Measurements from ENCODE around the gene PLA2G4D. TPM values are rescaled to one million over a fixed set of nuclear protein-coding genes. Genes with fewer than 3 reads are reported as not detected.

PLA2G4D gene
- total and polyA plus RNA-seq, 10 of the 15 experiments (the other 5 are each of a cell fraction or from before 2014, with no cell fraction given) = 0.03 TPM; not detected in 9

DNA sequence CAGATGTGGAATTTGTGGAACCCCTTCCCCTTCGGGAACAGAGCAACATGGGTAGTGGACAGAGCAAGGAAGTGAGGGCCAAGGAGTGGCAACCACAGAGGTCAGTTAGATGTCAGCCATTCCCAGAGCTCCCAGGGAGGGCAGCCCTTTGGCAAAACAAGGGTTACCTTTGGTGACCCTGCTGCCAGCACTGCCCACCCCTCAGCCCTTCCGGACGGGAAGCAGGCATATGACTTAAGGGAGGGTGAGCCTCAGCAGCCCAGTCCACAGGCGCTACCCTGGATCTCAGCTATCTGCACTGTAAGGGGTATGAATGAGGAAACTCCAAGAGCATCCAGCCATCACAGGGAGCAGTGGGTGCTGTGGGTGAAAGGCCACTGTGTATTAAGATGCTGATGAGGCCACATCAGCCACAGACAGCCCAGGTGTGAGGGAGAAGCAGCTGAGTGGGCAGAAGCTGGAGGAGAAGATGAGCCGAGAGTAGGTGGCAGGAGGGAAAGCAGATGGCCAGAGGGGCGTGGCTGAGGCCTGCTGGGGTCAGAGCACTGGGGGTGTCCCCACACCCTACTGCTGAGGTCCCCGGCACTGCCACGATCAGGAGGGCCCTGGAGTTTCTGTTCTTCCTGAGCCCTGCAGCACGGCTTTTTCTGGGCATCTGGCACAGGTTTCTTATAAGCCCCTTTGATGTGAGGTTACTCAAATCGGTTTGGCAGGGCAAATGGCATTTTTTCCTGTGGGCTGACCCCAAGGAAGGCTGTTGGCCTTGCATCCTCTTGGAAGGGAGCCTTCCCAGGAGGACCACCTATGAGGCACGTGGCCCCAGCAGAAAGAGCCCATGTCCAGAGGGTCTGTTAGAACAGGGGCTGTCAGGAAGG lies 6.2 kb downstream of the PLA2G4D start:
- intact Hi-C loops (cut with micrococcal nuclease; ENCODE audit: unreplicated experiment) = no loop called here
- ChIA-PET RAD21 (ENCODE audit: unreplicated experiment) (no interaction called here), POLR2A (no interaction called here)

DNA sequence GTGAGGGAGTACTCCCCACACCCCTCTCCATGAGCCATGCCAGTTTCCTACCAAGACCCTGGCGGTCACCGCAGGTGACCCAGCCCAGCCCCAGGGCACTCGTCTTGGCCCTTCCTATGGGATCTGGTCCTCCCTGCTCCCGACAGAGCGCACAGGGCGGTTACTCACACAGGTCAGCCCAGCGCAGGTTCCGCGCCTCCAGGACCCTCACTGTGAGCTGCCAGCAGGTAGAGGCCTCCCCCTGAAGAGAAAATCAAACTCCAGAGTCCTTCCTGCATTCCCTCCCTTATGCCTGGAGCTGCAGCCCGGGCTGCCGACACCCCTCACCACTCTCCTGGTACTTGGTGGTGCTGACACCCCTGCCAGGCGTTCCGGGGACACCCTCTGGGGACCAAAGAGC lies 6.9 kb downstream of the PLA2G4D start:
- ChIA-PET POLR2A (no interaction called here), SMC1A (ENCODE audit: uncharacterized antibody, unreplicated experiment) (interaction anchor here (1.9 kb wide), 1 partner anchor 24 kb away, joined by 4 read pairs; no protein-coding TSS in a partner anchor), RAD21 (ENCODE audit: unreplicated experiment) (no interaction called here), CTCF (no interaction called here)
- H4K20me1 ChIP-seq (ENCODE audit: control insufficient read depth, insufficient read depth) = no peaks in the 10 kb centered on the region
- H3K9me3 ChIP-seq (replicated peaks; ENCODE audit: control insufficient read depth, insufficient read depth, low read length) = no peaks in the 10 kb centered on the region
- H3K4me1 ChIP-seq (ENCODE audit: control insufficient read depth, insufficient read depth, low read length) = no peaks in the 10 kb centered on the region
- H3K36me3 ChIP-seq (ENCODE audit: control insufficient read depth in 2 of 2, insufficient read depth in 2 of 2, low read length in 1 of 2) = no peaks in the 10 kb centered on the region
- 52% methylated on average over 13 of the region's 13 CpGs for WGBS (ENCODE audit: insufficient coverage, insufficient replicate concordance, low lambda C conversion rate, missing lambda C conversion rate)
- in situ Hi-C loops (cut with MboI) (no loop called here), intact Hi-C loops (cut with micrococcal nuclease; ENCODE audit: unreplicated experiment) (no loop called here)
- no peak for DNase-seq (ENCODE audit: low read depth, low spot score)
- H2AFZ ChIP-seq (ENCODE audit: control insufficient read depth, low read depth, low read length) = no peak overlapping the region
- H3K4me2 ChIP-seq (ENCODE audit: control insufficient read depth, insufficient read depth) = no peak overlapping the region
- no peak overlapping the region for H3K4me3 ChIP-seq
- no peak overlapping the region for H3K9ac ChIP-seq (ENCODE audit: control insufficient read depth, insufficient read depth, low read length)
- ATAC-seq = no peak
- no peaks in the 10 kb centered on the region; a peak in 1 of 4 replicates for H3K27me3 ChIP-seq (replicated peaks in 1 of 2; ENCODE audit: control insufficient read depth in 2 of 2, insufficient read depth in 2 of 2, low read length in 1 of 2)
- no peaks in the 10 kb centered on the region for H3K79me2 ChIP-seq (ENCODE audit: control insufficient read depth, insufficient read depth, low read length)
- no peak for FAIRE-seq
- BruUV-seq (replicated peaks) = no TSS peak
- H3K27ac ChIP-seq (ENCODE audit: control insufficient read depth, insufficient read depth) = no peak overlapping the region
- no peak for TF ChIP-seq TCF3 (IDR thresholded peaks at IDR 0.05; ENCODE audit: borderline replicate concordance, insufficient read depth, low read depth, low read length)
- TF ChIP-seq CBX5 (IDR thresholded peaks at IDR 0.05; ENCODE audit: low read depth) = no peak
- no peak for TF ChIP-seq CREM (IDR thresholded peaks at IDR 0.05; ENCODE audit: low read depth)
- no peak for TF ChIP-seq ASH2L (IDR thresholded peaks at IDR 0.05; ENCODE audit: borderline replicate concordance, low read depth)
- TF ChIP-seq IRF4 (IDR thresholded peaks at IDR 0.05; ENCODE audit: low read depth, low read length) = no peak
- no peak for TF ChIP-seq NFYA (IDR thresholded peaks at IDR 0.05; ENCODE audit: borderline replicate concordance, low read depth, low read length)
- TF ChIP-seq KLF5 (IDR thresholded peaks at IDR 0.05; ENCODE audit: partially characterized antibody) = no peak
- TF ChIP-seq, protein P1, sequence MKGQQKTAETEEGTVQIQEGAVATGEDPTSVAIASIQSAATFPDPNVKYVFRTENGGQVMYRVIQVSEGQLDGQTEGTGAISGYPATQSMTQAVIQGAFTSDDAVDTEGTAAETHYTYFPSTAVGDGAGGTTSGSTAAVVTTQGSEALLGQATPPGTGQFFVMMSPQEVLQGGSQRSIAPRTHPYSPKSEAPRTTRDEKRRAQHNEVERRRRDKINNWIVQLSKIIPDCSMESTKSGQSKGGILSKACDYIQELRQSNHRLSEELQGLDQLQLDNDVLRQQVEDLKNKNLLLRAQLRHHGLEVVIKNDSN (IDR thresholded peaks at IDR 0.05; ENCODE audit: borderline replicate concordance, extremely low read length, insufficient read depth, low read depth, low read length) = no peak
- no peak for TF ChIP-seq SREBF1 (IDR thresholded peaks at IDR 0.05; ENCODE audit: low read length)
- TF ChIP-seq FOXM1 (IDR thresholded peaks at IDR 0.05; ENCODE audit: low read depth, low read length) = no peak
- no peak for TF ChIP-seq ESRRA (IDR thresholded peaks at IDR 0.05; ENCODE audit: low read length)
- no peak for TF ChIP-seq SMARCA5 (IDR thresholded peaks at IDR 0.05)
- TF ChIP-seq, protein P2, sequence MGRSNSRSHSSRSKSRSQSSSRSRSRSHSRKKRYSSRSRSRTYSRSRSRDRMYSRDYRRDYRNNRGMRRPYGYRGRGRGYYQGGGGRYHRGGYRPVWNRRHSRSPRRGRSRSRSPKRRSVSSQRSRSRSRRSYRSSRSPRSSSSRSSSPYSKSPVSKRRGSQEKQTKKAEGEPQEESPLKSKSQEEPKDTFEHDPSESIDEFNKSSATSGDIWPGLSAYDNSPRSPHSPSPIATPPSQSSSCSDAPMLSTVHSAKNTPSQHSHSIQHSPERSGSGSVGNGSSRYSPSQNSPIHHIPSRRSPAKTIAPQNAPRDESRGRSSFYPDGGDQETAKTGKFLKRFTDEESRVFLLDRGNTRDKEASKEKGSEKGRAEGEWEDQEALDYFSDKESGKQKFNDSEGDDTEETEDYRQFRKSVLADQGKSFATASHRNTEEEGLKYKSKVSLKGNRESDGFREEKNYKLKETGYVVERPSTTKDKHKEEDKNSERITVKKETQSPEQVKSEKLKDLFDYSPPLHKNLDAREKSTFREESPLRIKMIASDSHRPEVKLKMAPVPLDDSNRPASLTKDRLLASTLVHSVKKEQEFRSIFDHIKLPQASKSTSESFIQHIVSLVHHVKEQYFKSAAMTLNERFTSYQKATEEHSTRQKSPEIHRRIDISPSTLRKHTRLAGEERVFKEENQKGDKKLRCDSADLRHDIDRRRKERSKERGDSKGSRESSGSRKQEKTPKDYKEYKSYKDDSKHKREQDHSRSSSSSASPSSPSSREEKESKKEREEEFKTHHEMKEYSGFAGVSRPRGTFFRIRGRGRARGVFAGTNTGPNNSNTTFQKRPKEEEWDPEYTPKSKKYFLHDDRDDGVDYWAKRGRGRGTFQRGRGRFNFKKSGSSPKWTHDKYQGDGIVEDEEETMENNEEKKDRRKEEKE (IDR thresholded peaks at IDR 0.05) = no peak

More for the DNA sequence above, 6.2 kb downstream of the PLA2G4D start:
- H3K27ac ChIP-seq (ENCODE audit: control insufficient read depth, insufficient read depth) = no peak overlapping the region
- H3K4me1 ChIP-seq (ENCODE audit: control insufficient read depth, insufficient read depth, low read length) = no peaks in the 10 kb centered on the region
- no peak overlapping the region for H3K4me3 ChIP-seq
- no peaks in the 10 kb centered on the region for H3K9me3 ChIP-seq (replicated peaks; ENCODE audit: control insufficient read depth, insufficient read depth, low read length)
- FAIRE-seq (no peak), DNase-seq (ENCODE audit: low read depth, low spot score) (no peak), ATAC-seq (no peak)
- no peaks in the 10 kb centered on the region; a peak in 1 of 4 replicates for H3K27me3 ChIP-seq (replicated peaks in 1 of 2; ENCODE audit: control insufficient read depth in 2 of 2, insufficient read depth in 2 of 2, low read length in 1 of 2)
- in situ Hi-C loops (cut with MboI) = no loop called here
- no peaks in the 10 kb centered on the region for H4K20me1 ChIP-seq (ENCODE audit: control insufficient read depth, insufficient read depth)
- no peak overlapping the region for H3K4me2 ChIP-seq (ENCODE audit: control insufficient read depth, insufficient read depth)
- ChIA-PET SMC1A (ENCODE audit: uncharacterized antibody, unreplicated experiment) (interaction anchor here (0.6 kb wide), 1 partner anchor 46 kb away, joined by 3 read pairs; no protein-coding TSS in a partner anchor), CTCF (interaction anchor here (1.0 kb wide), 1 partner anchor 40 kb away, joined by 4 read pairs; no protein-coding TSS in a partner anchor)
- TF ChIP-seq MXI1 (IDR thresholded peaks at IDR 0.05; ENCODE audit: low read depth, low read length) = no peak
- peak; percentile 47; the same call in 1 of the 2 replicates for TF ChIP-seq NR2F1 (conservative IDR thresholded peaks at IDR 0.05)
- WGBS (ENCODE audit: insufficient coverage, insufficient replicate concordance, low lambda C conversion rate, missing lambda C conversion rate) = 27% methylated on average over 10 of the region's 11 CpGs
- no TSS peak for BruUV-seq (replicated peaks)
- no peaks in the 10 kb centered on the region for H3K36me3 ChIP-seq (ENCODE audit: control insufficient read depth in 2 of 2, insufficient read depth in 2 of 2, low read length in 1 of 2)
- no peak overlapping the region for H2AFZ ChIP-seq (ENCODE audit: control insufficient read depth, low read depth, low read length)
- H3K79me2 ChIP-seq (ENCODE audit: control insufficient read depth, insufficient read depth, low read length) = no peaks in the 10 kb centered on the region
- no peak overlapping the region for H3K9ac ChIP-seq (ENCODE audit: control insufficient read depth, insufficient read depth, low read length)

All from GM12878 (cell line).